Stimulated activated CD8-positive, alpha-beta memory T cell treated with anti-CD3 and anti-CD28 coated beads, Interleukin-4, amount 100 ng/mL, for 1 hour (primary cell): ENCODE results near the gene LAMA3.

Source experiments
- DNase-seq, 2 donors: peaks; one replicate each; pipeline ENCODE4 v3.0.0-alpha.2; 2020; ENCODE audit warnings: low read depth in 2 of 2, low spot score in 1 of 2

The LAMA3 gene

GRCh38 chr18:23669804-23670405 lies 19.3 kb upstream of the LAMA3 start:
- no peak for DNase-seq

- no peak for DNase-seq
Observed at GRCh38 chr18:23671564-23671963, 17.7 kb upstream of the LAMA3 start.

GRCh38 chr18:23673725-23674124 lies 15.5 kb upstream of the LAMA3 start:
- DNase-seq, result no peak

- no peak for DNase-seq
Observed at GRCh38 chr18:23675236-23675635, 14.0 kb upstream of the LAMA3 start.

GRCh38 chr18:23675896-23676295 lies 13.4 kb upstream of the LAMA3 start:
- no peak for DNase-seq

GRCh38 chr18:23682045-23682444 lies 7.2 kb upstream of the LAMA3 start:
- no peak for DNase-seq

- DNase-seq, result no peak
Observed at GRCh38 chr18:23682472-23682871, 6.8 kb upstream of the LAMA3 start.

GRCh38 chr18:23683155-23683554 lies 6.1 kb upstream of the LAMA3 start:
- no peak for DNase-seq

- no peak for DNase-seq
Observed at GRCh38 chr18:23683671-23684070, 5.6 kb upstream of the LAMA3 start.

GRCh38 chr18:23684515-23685197 lies 4.6 kb upstream of the LAMA3 start:
- no peak for DNase-seq

- DNase-seq, result no peak
Observed at GRCh38 chr18:23688528-23688927, 725 bp upstream of the LAMA3 start.

- DNase-seq, result no peak
Observed at GRCh38 chr18:23689616-23690504, 607 bp downstream of the LAMA3 start.

- no peak for DNase-seq
Observed at GRCh38 chr18:23690505-23691068, 1.3 kb downstream of the LAMA3 start.

GRCh38 chr18:23693846-23694245 lies 4.6 kb downstream of the LAMA3 start:
- DNase-seq, result no peak

- DNase-seq, result no peak
Observed at GRCh38 chr18:23694637-23695430, 5.6 kb downstream of the LAMA3 start.

- no peak for DNase-seq
Observed at GRCh38 chr18:23701017-23701416, 11.8 kb downstream of the LAMA3 start.

GRCh38 chr18:23701544-23702064 lies 12.4 kb downstream of the LAMA3 start:
- DNase-seq, result no peak

GRCh38 chr18:23702606-23703005 lies 13.4 kb downstream of the LAMA3 start:
- no peak for DNase-seq

- DNase-seq, result no peak
Observed at GRCh38 chr18:23703057-23703986, 14.1 kb downstream of the LAMA3 start.

- no peak for DNase-seq
Observed at GRCh38 chr18:23703987-23704384, 14.7 kb downstream of the LAMA3 start.
